ENCODE data around the gene MST1.
"Not testable (repeated sequence)": the region's sequence is repeated elsewhere in the genome, so short reads cannot be mapped to it uniquely, and the experiment has no call there.

MST1 gene

GRCh38 chr3:49702672-49703071 is 13.4 kb upstream of the MST1 start:
- Histone ChIP-seq H3K4me1 (ENCODE audit: control insufficient read depth in 1 of 2, insufficient read depth in 1 of 2, low read depth in 1 of 2, low read length in 1 of 2) (no peaks in the 10 kb centered on the region), H3K36me3 (peaks cover 98% of the 10 kb centered on the region), H3K4me3 (ENCODE audit: low read depth in 1 of 2, low read length in 1 of 2) (no peak overlapping the region), H3K27me3 (no peaks in the 10 kb centered on the region), H3K27ac (no peak overlapping the region), H3K9me3 (no peaks in the 10 kb centered on the region)
- no peak for TF ChIP-seq CTCF (IDR thresholded peaks at IDR 0.05)

- no peaks in the 10 kb centered on the region for H3K9me3 ChIP-seq
- H3K4me1 ChIP-seq (ENCODE audit: control insufficient read depth in 1 of 2, insufficient read depth in 1 of 2, low read depth in 1 of 2, low read length in 1 of 2), result no peaks in the 10 kb centered on the region
- peaks cover 99% of the 10 kb centered on the region for H3K36me3 ChIP-seq
- H3K27ac ChIP-seq, result no peak overlapping the region
- no peak overlapping the region for H3K4me3 ChIP-seq (ENCODE audit: low read depth in 1 of 2, low read length in 1 of 2)
- TF ChIP-seq CTCF (IDR thresholded peaks at IDR 0.05), result no peak
- H3K27me3 ChIP-seq, result no peaks in the 10 kb centered on the region
Measured at GRCh38 chr3:49701388-49702077, 12.3 kb upstream of the MST1 start.

- no peak for TF ChIP-seq CTCF (IDR thresholded peaks at IDR 0.05)
Measured at GRCh38 chr3:49700453-49701128, 11.3 kb upstream of the MST1 start.

GRCh38 chr3:49700014-49700413 is 10.7 kb upstream of the MST1 start:
- no peaks in the 10 kb centered on the region for H3K4me1 ChIP-seq (ENCODE audit: control insufficient read depth in 1 of 2, insufficient read depth in 1 of 2, low read depth in 1 of 2, low read length in 1 of 2)
- TF ChIP-seq CTCF (IDR thresholded peaks at IDR 0.05), result no peak
- H3K36me3 ChIP-seq, result peaks cover 84% of the 10 kb centered on the region
- H3K9me3 ChIP-seq, result no peaks in the 10 kb centered on the region
- no peak overlapping the region for H3K4me3 ChIP-seq (ENCODE audit: low read depth in 1 of 2, low read length in 1 of 2)
- H3K27me3 ChIP-seq, result no peaks in the 10 kb centered on the region
- H3K27ac ChIP-seq, result no peak overlapping the region

More at GRCh38 chr3:49700453-49701128, 11.3 kb upstream of the MST1 start:
- Histone ChIP-seq H3K9me3 (no peaks in the 10 kb centered on the region), H3K4me1 (ENCODE audit: control insufficient read depth in 1 of 2, insufficient read depth in 1 of 2, low read depth in 1 of 2, low read length in 1 of 2) (no peaks in the 10 kb centered on the region), H3K4me3 (ENCODE audit: low read depth in 1 of 2, low read length in 1 of 2) (no peak overlapping the region), H3K27me3 (no peaks in the 10 kb centered on the region), H3K27ac (no peak overlapping the region), H3K36me3 (peaks cover 89% of the 10 kb centered on the region)

- H3K4me1 ChIP-seq (ENCODE audit: control insufficient read depth in 1 of 2, insufficient read depth in 1 of 2, low read depth in 1 of 2, low read length in 1 of 2), result no peaks in the 10 kb centered on the region
- no peak for TF ChIP-seq CTCF (IDR thresholded peaks at IDR 0.05)
- peaks cover 79% of the 10 kb centered on the region for H3K36me3 ChIP-seq
- H3K9me3 ChIP-seq, result no peaks in the 10 kb centered on the region
- H3K27me3 ChIP-seq, result no peaks in the 10 kb centered on the region
- no peak overlapping the region for H3K27ac ChIP-seq
- no peak overlapping the region for H3K4me3 ChIP-seq (ENCODE audit: low read depth in 1 of 2, low read length in 1 of 2)
Measured at GRCh38 chr3:49699281-49699979, 10.2 kb upstream of the MST1 start.

GRCh38 chr3:49695350-49696015 is 6.2 kb upstream of the MST1 start:
- not testable (repeated sequence) for H3K9me3 ChIP-seq; H3K27me3 ChIP-seq; H3K4me1 ChIP-seq (ENCODE audit: control insufficient read depth in 1 of 2, insufficient read depth in 1 of 2, low read depth in 1 of 2, low read length in 1 of 2); H3K4me3 ChIP-seq (ENCODE audit: low read depth in 1 of 2, low read length in 1 of 2); H3K27ac ChIP-seq
- peaks cover 46% of the 10 kb centered on the region for H3K36me3 ChIP-seq

GRCh38 chr3:49694409-49695070 is 5.3 kb upstream of the MST1 start:
- Histone ChIP-seq H3K36me3 (peaks cover 37% of the 10 kb centered on the region), H3K4me1 (ENCODE audit: control insufficient read depth in 1 of 2, insufficient read depth in 1 of 2, low read depth in 1 of 2, low read length in 1 of 2) (peaks cover 12 to 18% of the 10 kb centered on the region in 2 experiments)
- not testable (repeated sequence) for H3K9me3 ChIP-seq; H3K4me3 ChIP-seq (ENCODE audit: low read depth in 1 of 2, low read length in 1 of 2); H3K27me3 ChIP-seq; H3K27ac ChIP-seq

Measured in neutrophil (primary cell).